ENCODE measurements around the gene UBE3D.
"Not testable (repeated sequence)": the region's sequence is repeated elsewhere in the genome, so short reads cannot be mapped to it uniquely, and the experiment has no call there.

Gene UBE3D

DNA sequence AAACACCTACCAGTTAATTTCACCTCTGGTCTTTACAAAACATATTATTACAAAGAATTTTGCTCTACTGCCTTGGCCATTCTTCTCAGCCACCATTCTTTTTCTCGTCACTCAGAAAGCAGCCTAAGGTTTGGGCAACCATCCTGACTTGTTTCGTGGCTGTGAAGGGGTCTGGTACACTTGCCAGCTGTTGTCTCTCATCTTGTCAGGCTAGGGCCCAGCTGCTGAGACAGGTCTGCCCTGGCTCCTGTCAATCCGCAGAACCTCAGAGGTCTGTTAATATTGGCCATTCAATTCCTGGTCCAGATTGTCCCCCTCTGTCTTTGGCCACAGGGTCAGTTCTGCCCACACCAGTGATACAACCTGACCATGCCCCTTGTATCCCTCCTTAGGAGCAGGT is 197.7 kb downstream of the UBE3D start:
- DNase-seq, result no peak

DNA sequence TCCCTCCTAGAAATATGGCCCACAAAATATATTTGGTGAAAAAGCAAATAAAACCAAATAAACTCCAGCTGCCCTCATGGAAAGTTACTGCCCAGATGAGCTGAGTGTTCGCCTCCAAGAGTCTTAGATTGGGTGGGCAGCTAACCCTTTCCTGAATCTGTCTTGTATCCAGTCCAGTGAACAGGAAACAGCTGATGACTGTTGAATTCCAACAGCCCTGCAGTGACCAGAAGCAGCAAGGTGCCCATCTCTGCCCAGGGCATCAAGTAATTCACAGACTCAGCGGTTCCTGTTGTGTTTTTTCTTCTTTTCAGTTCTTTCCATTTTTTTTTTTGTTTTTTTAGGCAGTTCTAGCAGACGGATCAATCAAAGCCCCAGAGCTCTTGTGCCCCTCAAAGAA is 199.2 kb downstream of the UBE3D start:
- DNase-seq, result no peak

DNA sequence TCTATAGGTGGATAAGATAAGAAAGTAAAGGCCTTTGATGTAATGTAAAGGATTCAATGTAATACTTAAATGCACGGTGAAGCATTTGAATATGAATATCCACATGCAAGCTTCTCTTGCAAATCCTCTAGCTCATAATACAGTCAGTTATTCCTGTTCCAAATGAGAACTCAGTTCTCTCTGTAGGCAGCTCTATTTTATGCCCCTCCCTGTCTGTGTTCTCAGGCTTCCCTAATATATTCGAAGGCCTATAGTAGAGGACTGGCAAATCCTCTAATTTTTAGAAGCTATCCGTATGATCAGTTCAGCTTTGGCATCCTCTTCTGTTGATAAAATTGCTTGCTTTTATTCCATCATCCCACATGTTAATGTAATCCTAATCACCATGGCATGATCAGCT is 200.2 kb downstream of the UBE3D start:
- DNase-seq, result no peak

DNA sequence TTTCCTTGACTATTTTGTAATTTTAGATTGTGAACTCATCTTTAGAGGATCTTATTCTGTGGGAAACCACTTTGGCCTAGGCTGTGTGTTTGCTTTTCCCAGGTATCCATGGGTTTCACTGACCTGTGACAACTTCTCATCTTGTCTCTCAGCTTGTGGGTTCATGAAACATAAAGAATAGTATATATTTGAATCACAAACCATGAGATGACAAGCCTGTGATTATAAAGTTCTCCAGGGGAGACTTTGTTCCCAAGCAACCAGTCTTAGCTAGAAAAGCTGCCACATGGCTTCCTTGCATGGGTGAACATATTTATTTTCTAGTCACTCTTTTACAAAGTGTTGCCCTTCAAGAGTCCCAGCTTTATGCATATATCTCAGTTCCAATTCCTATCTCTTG is 201.9 kb downstream of the UBE3D start:
- no peak for DNase-seq

DNA sequence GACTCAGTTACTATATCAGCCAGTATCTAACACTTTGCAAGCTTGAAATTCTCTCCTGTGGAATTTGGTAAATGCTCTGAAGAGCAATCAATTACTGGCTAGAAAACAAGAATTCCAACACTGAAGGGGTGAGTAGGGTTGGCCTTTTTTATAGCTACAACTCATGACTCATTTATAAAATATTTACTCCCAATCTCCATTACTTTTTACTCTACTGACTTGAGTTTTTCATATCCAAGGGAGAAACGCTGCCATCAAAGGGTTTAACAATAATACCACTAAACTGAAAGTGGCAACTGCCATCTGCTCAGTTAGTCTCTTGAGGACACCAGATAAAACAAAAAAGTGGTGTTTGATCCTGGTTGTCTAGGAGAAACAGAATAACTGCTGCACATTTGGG is 203.1 kb downstream of the UBE3D start:
- DNase-seq, result no peak

DNA sequence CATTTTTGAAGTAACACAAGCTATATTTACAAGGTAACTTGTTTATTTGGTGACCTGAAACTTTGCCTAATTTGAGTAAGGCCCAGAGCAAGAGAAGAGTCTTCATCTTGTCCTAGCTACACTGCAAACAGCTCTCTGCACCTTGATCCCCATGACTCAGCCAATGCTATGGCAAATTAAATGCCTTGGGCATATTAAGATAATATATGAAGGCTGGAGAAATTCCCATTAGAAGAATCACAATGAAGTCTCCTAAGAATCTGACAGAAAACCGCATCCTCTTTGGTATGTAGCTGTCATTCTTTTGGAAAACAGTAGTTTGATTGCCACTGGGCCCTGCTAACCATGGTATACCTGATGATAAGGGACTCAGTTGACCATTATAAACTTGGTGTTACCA is 204.5 kb downstream of the UBE3D start:
- DNase-seq, result no peak

DNA sequence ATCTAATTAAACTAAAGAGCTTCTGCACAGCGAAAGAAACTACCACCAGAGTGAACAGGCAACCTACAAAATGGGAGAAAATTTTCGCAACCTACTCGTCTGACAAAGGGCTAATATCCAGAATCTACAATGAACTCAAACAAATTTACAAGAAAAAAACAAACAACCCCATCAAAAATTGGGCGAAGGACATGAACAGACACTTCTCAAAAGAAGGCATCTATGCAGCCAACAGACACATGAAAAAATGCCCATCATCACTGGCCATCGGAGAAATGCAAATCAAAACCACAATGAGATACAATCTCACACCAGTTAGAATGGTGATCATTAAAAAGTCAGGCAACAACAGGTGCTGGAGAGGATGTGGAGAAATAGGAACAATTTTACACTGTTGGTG is 209.6 kb downstream of the UBE3D start:
- not testable (repeated sequence) for DNase-seq

DNA sequence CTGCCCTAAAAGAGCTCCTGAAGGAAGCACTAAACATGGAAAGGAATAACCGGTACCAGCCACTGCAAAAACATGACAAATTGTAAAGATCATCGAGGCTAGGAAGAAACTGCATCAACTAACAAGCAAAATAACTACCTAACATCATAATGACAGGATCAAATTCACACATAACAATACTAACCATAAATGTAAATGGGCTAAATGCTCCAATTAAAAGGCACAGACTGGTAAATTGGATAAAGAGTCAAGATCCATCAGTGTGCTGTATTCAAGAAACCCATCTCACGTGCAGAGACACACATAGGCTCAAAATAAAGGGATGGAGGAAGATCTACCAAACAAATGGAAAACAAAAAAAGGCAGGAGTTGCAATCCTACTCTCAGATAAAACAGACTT is 212.7 kb downstream of the UBE3D start:
- not testable (repeated sequence) for DNase-seq

DNA sequence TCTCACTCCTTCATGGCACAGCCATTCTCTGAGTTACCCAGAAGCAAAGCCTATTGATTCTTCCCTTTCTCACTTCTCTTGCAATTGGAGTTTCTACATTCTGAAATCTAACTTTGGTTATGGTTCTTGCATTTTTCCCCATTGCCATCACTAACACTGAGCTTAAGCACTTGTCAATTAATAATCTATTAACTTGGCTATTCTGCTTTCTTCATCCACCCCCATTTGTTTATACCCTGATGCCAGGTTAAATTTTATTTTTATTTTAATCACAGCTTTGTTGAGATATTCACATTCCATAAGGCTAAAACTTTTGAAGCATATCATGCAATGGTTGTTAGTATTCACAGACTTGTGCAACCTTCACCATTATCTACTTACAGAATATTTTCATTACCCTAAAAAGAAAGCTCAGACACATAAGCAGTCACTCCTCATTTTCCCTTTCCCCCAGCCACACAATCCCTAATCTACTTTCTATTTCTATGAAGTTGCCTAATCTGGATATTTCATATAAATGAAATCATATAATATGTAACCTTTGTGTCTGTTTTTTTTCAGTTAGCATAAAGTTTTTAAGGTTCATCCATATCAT is 222.3 kb downstream of the UBE3D start:
- DNase-seq, result no peak

DNA sequence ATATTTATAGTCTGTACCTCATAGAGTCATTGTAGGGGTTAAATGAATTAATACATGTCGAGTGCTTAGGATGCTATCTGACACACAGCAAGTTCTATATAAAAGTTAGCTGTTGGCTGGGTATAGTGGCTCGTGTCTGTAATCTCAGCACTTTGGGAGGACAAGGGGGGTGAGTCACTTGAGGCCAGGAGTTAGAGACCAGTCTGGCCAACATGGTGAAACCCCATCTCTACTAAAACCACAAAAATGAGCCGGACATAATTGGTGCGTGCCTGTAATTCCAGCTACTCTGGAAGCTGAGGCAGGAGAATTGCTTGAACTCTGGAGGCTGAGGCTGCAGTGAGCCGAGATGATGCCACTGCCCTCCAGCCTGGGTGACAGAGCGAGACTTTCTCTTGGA is 222.9 kb downstream of the UBE3D start:
- DNase-seq, result no peak
